GM23338 (cell line): ENCODE results near the gene PNPLA7.

ENCODE experiments used
- CREB1 ChIP-seq: fragments of 250-450 bp; sonication (Bioruptor Pico); IDR thresholded peaks from 2 replicates; pipeline ENCODE4 v1.5.0; 2020; ENCODE audit warnings: low read depth, mild to moderate bottlenecking, moderate library complexity
- CTCF ChIP-seq, 2 experiments: fragments of 200-600 bp in 1 of 2; sonication (generic) in 1 of 2; conservative IDR thresholded peaks; 2 replicates each; pipeline versions ENCODE4 v1.5.1 to v1.6.1; 2016 to 2017; ENCODE audit warnings: antibody characterized with exemption in 2 of 2, low read depth in 2 of 2, mild to moderate bottlenecking in 2 of 2, moderate library complexity in 1 of 2
- EZH2 ChIP-seq: fragments of 200-600 bp; sonication (generic); IDR thresholded peaks from one replicate; pipeline ENCODE4 v1.8.0; 2017; ENCODE audit warnings: antibody characterized with exemption, mild to moderate bottlenecking, low read depth; ENCODE audit not compliant: unreplicated experiment
- EZH2phosphoT487 ChIP-seq: fragments of 200-600 bp; sonication (generic); IDR thresholded peaks from one replicate; pipeline ENCODE4 v1.8.1; 2018; ENCODE audit warnings: antibody characterized with exemption; ENCODE audit not compliant: unreplicated experiment
- JUNB ChIP-seq: IDR thresholded peaks from one replicate; pipeline ENCODE4 v1.6.1; 2016; ENCODE audit warnings: antibody characterized with exemption; ENCODE audit not compliant: unreplicated experiment
- POLR2AphosphoS5 ChIP-seq: IDR thresholded peaks from 2 replicates; pipeline ENCODE4 v1.6.1; 2016; ENCODE audit warnings: antibody characterized with exemption, low read depth
- REST ChIP-seq: IDR thresholded peaks from one replicate; pipeline ENCODE4 v1.6.1; 2018; ENCODE audit warnings: antibody characterized with exemption; ENCODE audit not compliant: unreplicated experiment

- TF ChIP-seq CTCF (conservative IDR thresholded peaks at IDR 0.05; ENCODE audit: low read depth in 2 of 2) (no peak), EZH2 (no peak), EZH2phosphoT487 (no peak), POLR2AphosphoS5 (no peak), CREB1 (no peak), REST (no peak), JUNB (no peak)
These were observed 97.2 kb downstream of the PNPLA7 start for GRCh38 chr9:137452761-137453642.
